Measurements from ENCODE around the gene POLR1G.

DNA sequence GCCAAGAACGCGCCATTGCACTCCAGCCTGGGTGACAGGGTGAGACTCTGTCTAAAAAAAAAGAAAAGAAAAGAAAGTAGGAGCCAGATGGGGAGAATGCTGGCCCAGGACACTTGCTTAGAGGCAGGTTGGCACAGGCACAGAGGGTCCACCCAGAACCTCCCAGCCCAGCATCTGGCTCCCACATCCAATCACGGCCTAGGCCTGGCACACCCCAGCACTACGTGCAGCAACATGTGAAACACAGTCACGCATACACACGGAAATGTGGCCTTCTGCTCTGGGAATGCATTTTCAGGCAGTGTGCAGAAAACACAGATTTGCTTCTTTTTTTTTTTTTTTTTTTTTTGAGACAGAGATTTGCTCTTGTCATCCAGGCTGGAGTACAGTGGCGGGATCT is 40.5 kb downstream of the POLR1G start:
- TF ChIP-seq, protein P1, sequence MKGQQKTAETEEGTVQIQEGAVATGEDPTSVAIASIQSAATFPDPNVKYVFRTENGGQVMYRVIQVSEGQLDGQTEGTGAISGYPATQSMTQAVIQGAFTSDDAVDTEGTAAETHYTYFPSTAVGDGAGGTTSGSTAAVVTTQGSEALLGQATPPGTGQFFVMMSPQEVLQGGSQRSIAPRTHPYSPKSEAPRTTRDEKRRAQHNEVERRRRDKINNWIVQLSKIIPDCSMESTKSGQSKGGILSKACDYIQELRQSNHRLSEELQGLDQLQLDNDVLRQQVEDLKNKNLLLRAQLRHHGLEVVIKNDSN (IDR thresholded peaks at IDR 0.05; ENCODE audit: borderline replicate concordance, low read depth): no peak
- TF ChIP-seq, protein P2, sequence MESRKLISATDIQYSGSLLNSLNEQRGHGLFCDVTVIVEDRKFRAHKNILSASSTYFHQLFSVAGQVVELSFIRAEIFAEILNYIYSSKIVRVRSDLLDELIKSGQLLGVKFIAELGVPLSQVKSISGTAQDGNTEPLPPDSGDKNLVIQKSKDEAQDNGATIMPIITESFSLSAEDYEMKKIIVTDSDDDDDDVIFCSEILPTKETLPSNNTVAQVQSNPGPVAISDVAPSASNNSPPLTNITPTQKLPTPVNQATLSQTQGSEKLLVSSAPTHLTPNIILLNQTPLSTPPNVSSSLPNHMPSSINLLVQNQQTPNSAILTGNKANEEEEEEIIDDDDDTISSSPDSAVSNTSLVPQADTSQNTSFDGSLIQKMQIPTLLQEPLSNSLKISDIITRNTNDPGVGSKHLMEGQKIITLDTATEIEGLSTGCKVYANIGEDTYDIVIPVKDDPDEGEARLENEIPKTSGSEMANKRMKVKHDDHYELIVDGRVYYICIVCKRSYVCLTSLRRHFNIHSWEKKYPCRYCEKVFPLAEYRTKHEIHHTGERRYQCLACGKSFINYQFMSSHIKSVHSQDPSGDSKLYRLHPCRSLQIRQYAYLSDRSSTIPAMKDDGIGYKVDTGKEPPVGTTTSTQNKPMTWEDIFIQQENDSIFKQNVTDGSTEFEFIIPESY (IDR thresholded peaks at IDR 0.05; ENCODE audit: borderline replicate concordance, low read depth): no peak
- no peak for TF ChIP-seq RAD21 (IDR thresholded peaks at IDR 0.05; ENCODE audit: low read length)
- TF ChIP-seq, protein P3, sequence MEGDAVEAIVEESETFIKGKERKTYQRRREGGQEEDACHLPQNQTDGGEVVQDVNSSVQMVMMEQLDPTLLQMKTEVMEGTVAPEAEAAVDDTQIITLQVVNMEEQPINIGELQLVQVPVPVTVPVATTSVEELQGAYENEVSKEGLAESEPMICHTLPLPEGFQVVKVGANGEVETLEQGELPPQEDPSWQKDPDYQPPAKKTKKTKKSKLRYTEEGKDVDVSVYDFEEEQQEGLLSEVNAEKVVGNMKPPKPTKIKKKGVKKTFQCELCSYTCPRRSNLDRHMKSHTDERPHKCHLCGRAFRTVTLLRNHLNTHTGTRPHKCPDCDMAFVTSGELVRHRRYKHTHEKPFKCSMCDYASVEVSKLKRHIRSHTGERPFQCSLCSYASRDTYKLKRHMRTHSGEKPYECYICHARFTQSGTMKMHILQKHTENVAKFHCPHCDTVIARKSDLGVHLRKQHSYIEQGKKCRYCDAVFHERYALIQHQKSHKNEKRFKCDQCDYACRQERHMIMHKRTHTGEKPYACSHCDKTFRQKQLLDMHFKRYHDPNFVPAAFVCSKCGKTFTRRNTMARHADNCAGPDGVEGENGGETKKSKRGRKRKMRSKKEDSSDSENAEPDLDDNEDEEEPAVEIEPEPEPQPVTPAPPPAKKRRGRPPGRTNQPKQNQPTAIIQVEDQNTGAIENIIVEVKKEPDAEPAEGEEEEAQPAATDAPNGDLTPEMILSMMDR (IDR thresholded peaks at IDR 0.05): no peak
- no peak for TF ChIP-seq NRF1 (IDR thresholded peaks at IDR 0.05; ENCODE audit: low read depth, low read length)
- no peak for TF ChIP-seq CHD2 (IDR thresholded peaks at IDR 0.05; ENCODE audit: low read length, partially characterized antibody)
- no peak for TF ChIP-seq POLR2AphosphoS5 (IDR thresholded peaks at IDR 0.05; ENCODE audit: low read depth, low read length)
- no peak for TF ChIP-seq YY1 (IDR thresholded peaks at IDR 0.05; ENCODE audit: low read depth)
- TF ChIP-seq GABPA (IDR thresholded peaks at IDR 0.05; ENCODE audit: low read depth): no peak
- TF ChIP-seq, protein P4, sequence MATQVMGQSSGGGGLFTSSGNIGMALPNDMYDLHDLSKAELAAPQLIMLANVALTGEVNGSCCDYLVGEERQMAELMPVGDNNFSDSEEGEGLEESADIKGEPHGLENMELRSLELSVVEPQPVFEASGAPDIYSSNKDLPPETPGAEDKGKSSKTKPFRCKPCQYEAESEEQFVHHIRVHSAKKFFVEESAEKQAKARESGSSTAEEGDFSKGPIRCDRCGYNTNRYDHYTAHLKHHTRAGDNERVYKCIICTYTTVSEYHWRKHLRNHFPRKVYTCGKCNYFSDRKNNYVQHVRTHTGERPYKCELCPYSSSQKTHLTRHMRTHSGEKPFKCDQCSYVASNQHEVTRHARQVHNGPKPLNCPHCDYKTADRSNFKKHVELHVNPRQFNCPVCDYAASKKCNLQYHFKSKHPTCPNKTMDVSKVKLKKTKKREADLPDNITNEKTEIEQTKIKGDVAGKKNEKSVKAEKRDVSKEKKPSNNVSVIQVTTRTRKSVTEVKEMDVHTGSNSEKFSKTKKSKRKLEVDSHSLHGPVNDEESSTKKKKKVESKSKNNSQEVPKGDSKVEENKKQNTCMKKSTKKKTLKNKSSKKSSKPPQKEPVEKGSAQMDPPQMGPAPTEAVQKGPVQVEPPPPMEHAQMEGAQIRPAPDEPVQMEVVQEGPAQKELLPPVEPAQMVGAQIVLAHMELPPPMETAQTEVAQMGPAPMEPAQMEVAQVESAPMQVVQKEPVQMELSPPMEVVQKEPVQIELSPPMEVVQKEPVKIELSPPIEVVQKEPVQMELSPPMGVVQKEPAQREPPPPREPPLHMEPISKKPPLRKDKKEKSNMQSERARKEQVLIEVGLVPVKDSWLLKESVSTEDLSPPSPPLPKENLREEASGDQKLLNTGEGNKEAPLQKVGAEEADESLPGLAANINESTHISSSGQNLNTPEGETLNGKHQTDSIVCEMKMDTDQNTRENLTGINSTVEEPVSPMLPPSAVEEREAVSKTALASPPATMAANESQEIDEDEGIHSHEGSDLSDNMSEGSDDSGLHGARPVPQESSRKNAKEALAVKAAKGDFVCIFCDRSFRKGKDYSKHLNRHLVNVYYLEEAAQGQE (IDR thresholded peaks at IDR 0.05; ENCODE audit: low read depth, low read length): no peak
- TF ChIP-seq EP300 (IDR thresholded peaks at IDR 0.05; ENCODE audit: borderline replicate concordance in 1 of 2, low read depth in 1 of 2, low read length in 1 of 2): no peak
- TF ChIP-seq, protein P5, sequence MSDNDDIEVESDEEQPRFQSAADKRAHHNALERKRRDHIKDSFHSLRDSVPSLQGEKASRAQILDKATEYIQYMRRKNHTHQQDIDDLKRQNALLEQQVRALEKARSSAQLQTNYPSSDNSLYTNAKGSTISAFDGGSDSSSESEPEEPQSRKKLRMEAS (IDR thresholded peaks at IDR 0.05; ENCODE audit: low read depth): no peak
- TF ChIP-seq RCOR1 (IDR thresholded peaks at IDR 0.05; ENCODE audit: low read length): no peak
- TF ChIP-seq JUND (IDR thresholded peaks at IDR 0.05): no peak
